A673 (cell line): ENCODE data around the gene SP6.

Source experiments
- CTCF ChIP-seq: fragments of 300-800, 200-600 bp; sonication (generic); conservative IDR thresholded peaks from 2 replicates; pipeline ENCODE4 v1.5.1; 2017; ENCODE audit warnings: low read depth, mild to moderate bottlenecking, antibody characterized with exemption, low read length, moderate library complexity, mixed read lengths
- EZH2 ChIP-seq: fragments of 200-600 bp; sonication (generic); IDR thresholded peaks from 2 replicates; pipeline ENCODE4 v1.6.1; 2017; ENCODE audit warnings: borderline replicate concordance, low read depth, mild to moderate bottlenecking, mixed read lengths, antibody characterized with exemption, low read length; ENCODE audit not compliant: poor library complexity, severe bottlenecking

- TF ChIP-seq CTCF: no peak
- no peak for TF ChIP-seq EZH2
These were observed 49.1 kb downstream of the SP6 start for GRCh38 chr17:47801906-47802305.
